ENCODE data around the gene ZIC1. TPM values are rescaled to one million over a fixed set of nuclear protein-coding genes. Genes with fewer than 3 reads are reported as not detected.

Gene ZIC1
- total RNA-seq, 1 donor: not detected

GRCh38 chr3:147405231-147406027 is 3.7 kb upstream of the ZIC1 start:
- no peak for DNase-seq (ENCODE audit: low read depth)
- no peak overlapping the region for H3K4me3 ChIP-seq (ENCODE audit: low read depth, low read length)
- TF ChIP-seq CTCF (IDR thresholded peaks at IDR 0.05; ENCODE audit: insufficient read depth, low read depth, low read length): no peak

GRCh38 chr3:147406028-147406931 is 2.9 kb upstream of the ZIC1 start, which contains the start of gene ZIC4:
Gene ZIC4, minus strand, starts transcription at chr3:147406543. Its CDS starts 3,746 bp downstream, at chr3:147402797.
- no peak for DNase-seq (ENCODE audit: low read depth)
- H3K4me3 ChIP-seq (ENCODE audit: low read depth, low read length): no peak within 1 kb of the TSS
- no peak for TF ChIP-seq CTCF (IDR thresholded peaks at IDR 0.05; ENCODE audit: insufficient read depth, low read depth, low read length)

- DNase-seq (ENCODE audit: low read depth): no peak
- no peak for TF ChIP-seq CTCF (IDR thresholded peaks at IDR 0.05; ENCODE audit: insufficient read depth, low read depth, low read length)
- no peak overlapping the region for H3K4me3 ChIP-seq (ENCODE audit: low read depth, low read length)
Measured at GRCh38 chr3:147407114-147407497, 2.1 kb upstream of the ZIC1 start.

- no peak overlapping the region for H3K4me3 ChIP-seq (ENCODE audit: low read depth, low read length)
- no peak for DNase-seq (ENCODE audit: low read depth)
- no peak for TF ChIP-seq CTCF (IDR thresholded peaks at IDR 0.05; ENCODE audit: insufficient read depth, low read depth, low read length)
Measured at GRCh38 chr3:147407498-147408187, 1.5 kb upstream of the ZIC1 start.

GRCh38 chr3:147408188-147409100 is 721 bp upstream of the ZIC1 start:
- no peak for TF ChIP-seq CTCF (IDR thresholded peaks at IDR 0.05; ENCODE audit: insufficient read depth, low read depth, low read length)
- DNase-seq (ENCODE audit: low read depth): no peak
- no peak overlapping the region for H3K4me3 ChIP-seq (ENCODE audit: low read depth, low read length)

- H3K4me3 ChIP-seq (ENCODE audit: low read depth, low read length): no peak overlapping the region
- TF ChIP-seq CTCF (IDR thresholded peaks at IDR 0.05; ENCODE audit: insufficient read depth, low read depth, low read length): no peak
- no peak for DNase-seq (ENCODE audit: low read depth)
Measured at GRCh38 chr3:147410116-147410525, 956 bp downstream of the ZIC1 start.
